Measurements from ENCODE around the gene UBE2K.
"Not testable (repeated sequence)": the region's sequence is repeated elsewhere in the genome, so short reads cannot be mapped to it uniquely, and the experiment has no call there.

UBE2K gene

DNA sequence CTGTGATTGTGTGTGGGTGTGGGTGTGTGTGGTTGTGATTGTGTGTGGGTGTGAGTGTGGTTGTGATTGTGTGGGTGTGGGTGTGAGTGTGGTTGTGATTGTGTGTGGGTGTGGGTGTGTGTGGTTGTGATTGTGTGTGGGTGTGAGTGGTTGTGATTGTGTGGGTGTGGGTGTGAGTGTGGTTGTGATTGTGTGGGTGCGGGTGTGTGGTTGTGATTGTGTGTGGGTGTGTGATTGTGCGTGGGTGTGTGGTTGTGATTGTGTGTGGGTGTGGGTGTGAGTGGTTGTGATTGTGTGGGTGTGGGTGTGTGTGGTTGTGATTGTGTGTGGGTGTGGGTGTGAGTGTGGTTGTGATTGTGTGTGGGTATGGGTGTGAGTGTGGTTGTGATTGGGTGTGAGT lies 115.8 kb downstream of the UBE2K start:
- DNase-seq, result not testable (repeated sequence)

DNA sequence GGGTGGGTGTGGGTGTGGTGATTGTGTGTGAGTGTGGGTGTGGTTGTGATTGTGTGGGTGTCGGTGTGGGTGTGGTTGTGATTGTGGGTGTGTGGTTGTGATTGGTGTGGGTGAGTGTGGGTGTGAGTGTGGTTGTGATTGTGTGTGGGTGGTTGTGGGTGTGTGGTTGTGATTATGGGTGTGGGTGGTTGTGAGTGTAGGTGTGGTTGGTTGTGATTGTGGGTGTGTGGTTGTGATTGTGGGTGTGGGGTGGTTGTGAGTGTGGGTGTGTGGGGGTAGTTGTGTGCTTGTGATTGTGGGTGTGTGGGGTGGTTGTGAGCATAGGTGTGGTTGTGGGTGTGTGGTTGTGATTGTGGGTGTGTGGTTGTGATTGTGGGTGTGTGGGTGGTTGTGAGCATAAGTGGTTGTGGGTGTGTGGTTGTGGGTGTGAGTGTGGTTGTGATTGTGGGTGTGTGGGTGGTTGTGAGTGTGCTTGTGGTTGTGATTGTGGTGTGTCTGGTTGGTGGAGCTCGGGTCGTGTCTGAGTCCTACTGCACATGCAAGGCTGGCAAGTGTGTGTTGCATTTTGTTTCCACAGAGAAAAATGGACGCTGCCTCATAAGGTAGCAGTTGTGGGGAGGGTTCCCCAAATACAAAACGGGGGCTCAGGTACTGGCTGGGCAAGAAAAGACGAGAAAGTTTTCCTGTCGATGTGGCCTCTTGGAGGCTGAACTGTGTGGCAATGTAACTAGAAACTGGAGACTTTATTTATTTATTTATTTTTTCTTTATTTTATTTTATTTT lies 116.7 kb downstream of the UBE2K start:
- DNase-seq, result peak; percentile 8 to 41

DNA sequence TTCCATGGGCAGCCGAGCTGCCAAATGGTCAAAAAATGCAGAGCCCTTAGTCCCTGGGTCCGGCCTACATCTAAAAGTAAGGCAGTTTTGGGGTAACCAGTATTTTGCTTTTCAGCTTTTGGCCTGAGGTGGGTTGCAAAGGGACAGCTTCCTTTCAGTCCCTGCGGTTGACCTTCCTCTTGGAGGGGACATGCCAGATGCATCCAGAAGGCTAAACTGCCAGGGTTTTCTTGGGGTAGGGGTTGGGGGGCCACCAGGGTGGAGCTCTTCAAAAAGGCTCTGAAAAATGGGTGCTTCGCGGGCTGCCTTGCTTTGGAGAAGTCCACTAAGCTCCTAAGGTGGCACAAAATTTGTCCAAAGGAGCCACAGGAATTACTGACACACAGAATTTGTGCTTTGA lies 120.7 kb downstream of the UBE2K start:
- no peak for DNase-seq

DNA sequence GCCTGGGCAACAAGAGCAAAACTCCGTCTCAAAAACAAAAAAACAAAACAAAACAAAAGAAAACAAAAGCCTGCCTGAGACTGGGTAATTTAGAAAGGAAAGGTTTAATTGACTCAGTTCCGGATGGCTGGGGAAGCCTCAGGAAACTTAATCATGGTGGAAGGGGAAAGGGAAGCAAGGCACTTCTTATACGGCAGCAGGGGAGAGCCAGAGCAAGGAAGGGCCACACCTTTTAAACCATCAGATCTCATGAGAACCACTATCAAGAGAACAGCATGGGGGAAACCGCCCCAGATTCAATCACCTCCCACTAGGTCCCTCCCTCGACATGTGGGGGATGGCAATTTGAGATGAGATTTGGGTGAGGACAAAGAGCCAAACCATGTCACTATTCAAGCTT lies 122.2 kb downstream of the UBE2K start:
- no peak for DNase-seq

DNA sequence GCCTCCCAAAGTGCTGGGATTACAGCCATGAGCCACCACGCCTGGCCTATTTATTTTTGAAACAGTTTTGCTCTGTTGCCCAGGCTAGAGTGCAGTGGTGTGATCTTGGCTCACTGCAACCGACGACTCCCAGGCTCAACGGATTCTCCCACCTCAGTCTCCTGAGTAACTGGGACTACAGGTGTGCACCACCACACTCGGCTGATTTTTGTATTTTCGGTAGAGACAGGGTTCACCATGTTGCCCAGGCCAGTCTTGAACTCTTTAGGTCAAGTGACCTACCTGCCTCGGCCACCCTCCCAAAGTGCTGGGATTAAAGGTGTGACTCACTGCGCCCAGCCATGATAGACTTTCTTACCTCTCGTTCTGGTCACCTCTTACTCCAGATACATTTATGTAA lies 124.0 kb downstream of the UBE2K start:
- no peak for DNase-seq

DNA sequence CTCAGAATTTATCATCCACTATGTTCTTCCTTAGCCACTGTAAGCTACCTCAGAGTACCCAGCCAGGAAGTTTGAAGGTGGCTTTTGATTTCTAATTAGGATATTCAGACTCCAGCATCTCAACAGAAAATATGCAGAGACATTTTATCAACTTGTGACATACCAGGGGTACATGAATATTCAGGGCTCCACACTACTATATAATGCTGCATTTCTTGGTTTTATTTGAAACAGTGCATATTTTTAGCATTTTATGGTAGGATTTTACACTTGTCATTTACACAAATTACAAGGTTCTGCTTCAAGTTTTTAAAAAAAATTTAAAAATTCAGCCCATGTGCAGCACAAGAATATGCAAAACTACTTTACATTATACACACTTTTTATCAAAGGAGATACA lies 124.7 kb downstream of the UBE2K start:
- no peak for DNase-seq

DNA sequence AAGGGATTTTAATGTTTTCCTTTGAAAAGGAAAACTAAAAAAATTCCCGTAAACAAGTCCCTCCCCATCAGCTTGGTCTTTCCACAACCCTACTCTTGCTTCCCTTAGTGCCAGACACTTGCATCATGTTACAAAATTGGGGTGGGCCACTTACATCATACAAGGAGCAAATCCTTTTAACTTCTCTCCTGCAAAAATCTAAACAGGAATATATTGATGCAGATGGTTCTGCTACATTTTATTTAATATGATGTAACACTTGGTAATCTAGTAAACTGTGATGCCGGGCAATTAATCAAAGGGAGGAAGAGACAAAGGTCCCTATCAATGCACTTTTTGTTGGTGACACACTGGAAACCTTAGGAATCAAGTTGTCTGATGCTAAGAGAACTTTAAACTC lies 125.3 kb downstream of the UBE2K start:
- no peak for DNase-seq

DNA sequence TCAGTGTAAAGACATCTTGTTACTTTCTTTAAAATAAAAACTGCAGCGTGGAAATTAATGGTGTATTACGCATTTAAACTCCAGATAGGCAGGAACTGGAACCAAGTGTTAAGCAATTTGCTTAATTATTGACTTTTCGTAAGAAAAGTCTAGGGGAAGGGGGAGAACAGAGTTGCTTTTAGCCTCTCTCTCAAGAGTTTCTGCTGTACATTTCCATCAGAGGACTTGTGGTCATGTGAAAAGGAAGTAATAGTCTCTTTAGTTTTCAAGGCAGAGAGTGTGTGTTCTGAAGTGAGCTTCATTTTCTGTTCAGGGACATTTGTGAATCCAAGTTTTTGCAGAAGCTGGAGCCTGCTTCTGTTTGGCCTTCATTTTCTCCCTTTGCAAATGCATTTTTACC lies 127.2 kb downstream of the UBE2K start:
- DNase-seq, result no peak

DNA sequence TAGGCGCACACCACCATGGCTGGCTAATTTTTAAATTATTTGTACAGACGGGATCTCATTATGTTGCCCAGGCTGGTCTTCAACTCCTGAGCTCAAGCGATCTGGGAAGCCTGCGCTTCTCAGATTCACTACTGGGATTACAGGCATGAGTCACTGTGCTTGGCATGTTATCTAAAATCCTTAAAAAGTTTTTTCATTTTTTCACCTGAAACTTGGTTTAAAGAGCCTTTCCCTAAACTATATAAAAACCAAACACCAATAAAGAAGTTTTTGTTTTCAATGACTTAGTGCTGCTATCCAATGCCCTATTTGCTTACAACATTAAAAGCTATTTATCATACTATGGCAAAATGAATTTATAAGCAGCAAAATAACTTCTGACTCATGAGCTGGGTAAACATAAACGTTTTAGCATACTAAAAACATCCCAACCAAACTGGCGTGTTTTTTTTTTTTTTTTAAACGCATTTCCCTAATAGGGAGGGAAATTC lies 127.8 kb downstream of the UBE2K start:
- DNase-seq, result no peak
